Astrocyte of the spinal cord (primary cell): ENCODE data around the gene CKAP2L.

Source experiments
- DNase-seq: peaks from one replicate; pipeline ENCODE4 v3.0.0; 2011; ENCODE audit warnings: low read depth, low spot score
- H3K4me3 ChIP-seq: 2 replicates; pipeline ENCODE4 v1.5.1; 2011; ENCODE audit warnings: low read depth, mild to moderate bottlenecking, low read length, moderate library complexity
- in situ Hi-C: cut with HindIII; loops from 2 replicates; pipeline ENCODE4 v1.10.0; 2017; ENCODE audit warnings: low sequenced_read_pairs
- TF ChIP-seq, protein P1 (sequence below): IDR thresholded peaks from 2 replicates; pipeline ENCODE4 v1.5.1; 2012; ENCODE audit warnings: low read depth, mild to moderate bottlenecking, low read length, inconsistent platforms

Gene CKAP2L

DNA sequence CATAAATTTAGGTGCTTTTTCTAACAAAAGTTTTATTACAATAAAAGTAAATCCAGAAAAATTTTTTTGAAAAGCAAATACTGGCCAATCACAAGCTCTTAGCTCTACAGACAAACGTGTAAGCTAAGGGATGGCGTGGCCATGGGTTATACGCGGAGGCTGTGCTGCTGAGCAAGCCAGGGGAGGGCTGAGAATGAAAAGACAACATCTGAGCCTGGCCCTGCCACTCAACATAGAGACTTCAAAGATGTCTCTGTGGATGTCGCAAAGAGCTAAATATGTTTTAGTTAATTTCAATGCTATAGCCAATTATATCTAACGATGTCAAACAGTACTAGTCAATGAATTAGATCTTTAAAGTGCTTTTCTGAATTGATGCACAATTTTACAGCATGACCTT lies 76.9 kb downstream of the CKAP2L start:
- DNase-seq: no peak

More for the DNA sequence above, 76.9 kb downstream of the CKAP2L start:
- H3K4me3 ChIP-seq: no peak overlapping the region
- in situ Hi-C loops: no loop called here
- TF ChIP-seq, protein P1, sequence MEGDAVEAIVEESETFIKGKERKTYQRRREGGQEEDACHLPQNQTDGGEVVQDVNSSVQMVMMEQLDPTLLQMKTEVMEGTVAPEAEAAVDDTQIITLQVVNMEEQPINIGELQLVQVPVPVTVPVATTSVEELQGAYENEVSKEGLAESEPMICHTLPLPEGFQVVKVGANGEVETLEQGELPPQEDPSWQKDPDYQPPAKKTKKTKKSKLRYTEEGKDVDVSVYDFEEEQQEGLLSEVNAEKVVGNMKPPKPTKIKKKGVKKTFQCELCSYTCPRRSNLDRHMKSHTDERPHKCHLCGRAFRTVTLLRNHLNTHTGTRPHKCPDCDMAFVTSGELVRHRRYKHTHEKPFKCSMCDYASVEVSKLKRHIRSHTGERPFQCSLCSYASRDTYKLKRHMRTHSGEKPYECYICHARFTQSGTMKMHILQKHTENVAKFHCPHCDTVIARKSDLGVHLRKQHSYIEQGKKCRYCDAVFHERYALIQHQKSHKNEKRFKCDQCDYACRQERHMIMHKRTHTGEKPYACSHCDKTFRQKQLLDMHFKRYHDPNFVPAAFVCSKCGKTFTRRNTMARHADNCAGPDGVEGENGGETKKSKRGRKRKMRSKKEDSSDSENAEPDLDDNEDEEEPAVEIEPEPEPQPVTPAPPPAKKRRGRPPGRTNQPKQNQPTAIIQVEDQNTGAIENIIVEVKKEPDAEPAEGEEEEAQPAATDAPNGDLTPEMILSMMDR: no peak
